HG02981 (cell line): ENCODE data around the gene C16orf96.

ENCODE experiments used
- ATAC-seq: cut with Tn5 transposase; IDR thresholded peaks from one replicate; pipeline ENCODE4 v1.9.1; 2021; ENCODE audit warnings: mild to moderate bottlenecking, moderate library complexity; ENCODE audit not compliant: unreplicated experiment

The C16orf96 gene

DNA sequence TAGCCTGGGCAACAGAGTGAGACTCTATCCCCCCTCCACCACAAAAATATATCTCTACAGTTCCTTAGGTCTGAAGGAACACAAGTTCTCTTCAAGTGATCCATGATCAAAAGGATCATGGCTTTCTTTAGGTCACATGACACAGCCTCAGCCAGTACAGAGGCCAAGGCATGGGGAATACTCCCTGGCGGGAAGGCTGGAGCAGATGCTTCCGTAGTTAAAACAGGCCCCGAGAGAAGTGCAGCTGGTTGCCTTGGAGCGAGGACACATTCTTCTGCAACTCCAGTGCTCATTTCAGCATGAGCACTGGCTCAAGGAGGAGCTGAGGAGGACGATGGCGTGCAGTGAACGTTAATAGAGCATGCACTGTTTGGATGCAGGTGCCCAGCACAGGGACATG lies 31.1 kb upstream of the C16orf96 start:
- no peak for ATAC-seq

- ATAC-seq = no peak
Observed at GRCh38 chr16:4525634-4526277, 30.4 kb upstream of the C16orf96 start.

- ATAC-seq = peak; percentile 50
Observed at GRCh38 chr16:4529085-4530060, 26.8 kb upstream of the C16orf96 start.

DNA sequence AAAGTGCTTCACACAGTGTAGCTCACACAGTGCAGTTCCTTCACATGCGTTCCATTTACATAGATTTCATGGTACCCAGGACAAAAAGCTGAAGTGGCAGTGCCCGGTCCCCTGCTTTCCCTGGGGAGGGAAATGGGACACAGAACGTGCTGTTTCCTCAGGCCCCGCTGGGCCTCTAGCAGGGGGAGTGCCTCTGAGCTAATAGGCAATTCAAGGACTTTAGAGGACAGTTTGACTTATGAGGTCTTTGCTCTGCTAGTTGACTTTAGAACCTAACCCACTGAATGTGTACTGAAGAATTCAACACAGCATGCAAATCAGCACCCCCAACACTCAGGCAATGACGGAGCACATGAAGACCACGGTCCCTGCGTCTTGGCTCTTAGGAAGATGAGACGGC lies 24.3 kb upstream of the C16orf96 start:
- ATAC-seq = no peak

DNA sequence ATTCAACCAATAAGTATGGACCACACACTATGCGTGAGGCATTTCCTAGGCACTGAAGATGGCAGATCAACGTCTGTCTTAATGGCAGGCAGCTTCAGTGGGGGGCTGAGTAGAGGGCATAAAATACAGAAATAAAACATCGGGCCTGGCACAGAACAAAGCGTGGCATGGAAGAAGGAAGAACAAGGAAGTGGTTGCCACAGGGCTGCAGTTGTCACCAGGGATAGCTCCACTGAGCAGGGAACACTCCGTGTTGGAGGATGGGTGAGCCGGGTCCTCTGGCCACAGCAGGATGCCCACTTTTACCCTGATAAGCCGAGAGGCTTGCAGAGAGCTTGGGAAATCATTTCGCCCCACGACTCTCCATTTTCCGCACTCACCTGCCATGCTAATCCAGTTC lies 23.9 kb upstream of the C16orf96 start:
- ATAC-seq = no peak

DNA sequence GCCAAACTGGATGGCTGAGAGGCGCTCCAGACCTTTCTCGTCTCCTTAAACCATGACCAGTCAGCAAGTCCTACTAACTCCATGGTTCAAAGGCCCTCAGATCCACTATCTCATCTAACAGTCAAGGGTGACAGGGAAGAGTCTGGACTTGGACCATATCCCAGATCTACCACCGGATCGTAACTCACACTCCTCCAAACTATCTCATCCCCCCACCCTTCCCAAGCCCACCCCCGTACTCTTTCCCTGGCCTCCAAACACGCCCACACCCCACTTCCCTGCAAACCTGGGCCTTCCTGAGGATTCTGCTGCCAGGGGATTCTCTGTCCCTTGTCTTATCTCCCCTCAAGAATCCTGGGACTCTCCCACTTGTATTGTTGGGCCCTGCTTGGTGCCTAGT lies 22.6 kb upstream of the C16orf96 start:
- ATAC-seq = no peak

- ATAC-seq = no peak
Observed at GRCh38 chr16:4534151-4534790, 21.9 kb upstream of the C16orf96 start.

DNA sequence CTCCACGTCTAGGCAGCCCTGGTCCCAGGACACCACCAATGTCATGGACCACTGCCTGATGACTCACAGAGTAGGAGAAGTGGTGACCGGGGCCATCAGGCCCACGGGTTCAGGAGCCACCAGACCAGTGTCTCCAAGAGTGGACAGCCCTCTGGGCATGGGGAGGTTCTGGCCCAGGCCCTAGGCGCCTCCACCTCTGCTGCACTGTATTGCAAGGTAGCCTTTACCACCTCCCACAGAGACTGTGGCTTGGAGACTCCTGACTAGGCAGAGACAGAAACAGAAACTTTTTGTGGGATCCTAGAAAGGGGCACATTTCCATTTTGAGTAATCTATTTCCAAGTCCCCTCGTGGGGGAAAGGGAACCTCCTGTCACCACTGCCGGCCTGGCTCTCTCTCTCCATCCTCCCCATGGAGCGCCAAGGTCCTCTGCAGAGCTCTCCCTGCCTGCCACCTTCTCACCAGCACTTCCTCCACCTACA lies 20.5 kb upstream of the C16orf96 start:
- ATAC-seq = no peak

- no peak for ATAC-seq
Observed at GRCh38 chr16:4536391-4537106, 19.6 kb upstream of the C16orf96 start.

GRCh38 chr16:4537376-4538343 lies 18.5 kb upstream of the C16orf96 start:
- ATAC-seq = peak; percentile 21

DNA sequence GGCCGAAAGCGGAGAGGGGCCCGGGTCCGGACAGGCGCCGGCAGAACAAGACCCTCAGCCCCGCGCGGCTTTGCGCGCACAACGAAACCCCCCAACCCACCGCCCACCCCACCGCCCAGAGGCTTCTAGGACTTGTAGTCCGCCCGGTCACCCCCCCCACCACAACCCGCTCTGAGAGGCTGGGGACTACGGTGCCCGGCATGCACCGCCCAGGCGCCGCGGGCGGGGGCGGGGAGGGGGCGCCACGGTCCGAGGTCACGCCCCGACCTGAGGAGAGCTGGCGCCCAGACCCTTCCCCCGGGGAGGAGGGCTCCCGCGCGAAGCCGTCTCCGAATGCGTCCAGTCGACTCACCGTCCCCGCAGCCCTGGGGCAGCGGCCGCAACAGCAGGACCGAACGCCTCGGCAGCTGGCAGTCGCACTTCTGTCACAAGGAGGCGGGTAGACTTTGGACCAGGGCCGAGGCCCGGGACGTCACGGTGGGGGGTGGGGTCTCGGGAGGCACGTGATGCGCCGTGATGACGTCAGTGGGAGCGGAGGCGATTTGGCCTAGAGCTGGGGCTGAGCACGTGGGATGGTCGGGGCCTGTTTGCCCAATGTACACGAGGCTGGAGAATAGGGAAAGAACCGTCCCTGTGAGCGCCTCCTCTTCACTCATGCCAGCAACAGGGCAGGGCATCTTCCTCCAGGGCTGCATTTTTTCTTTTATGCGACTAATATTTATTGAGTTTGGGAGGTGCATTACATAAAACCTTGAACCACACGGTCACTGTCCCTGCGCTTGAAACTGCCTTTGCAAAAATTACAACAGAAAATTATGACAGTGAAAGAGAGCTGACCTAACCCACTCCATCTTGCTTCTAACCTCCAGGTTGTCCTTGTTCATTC lies 17.5 kb upstream of the C16orf96 start, which contains the start of gene CDIP1:
Gene CDIP1, minus strand, starts transcription at position 424 of the 886 bp plus-strand sequence. CDS start 24,643 bp downstream, outside the sequence.
- peak; percentile 82 for ATAC-seq

DNA sequence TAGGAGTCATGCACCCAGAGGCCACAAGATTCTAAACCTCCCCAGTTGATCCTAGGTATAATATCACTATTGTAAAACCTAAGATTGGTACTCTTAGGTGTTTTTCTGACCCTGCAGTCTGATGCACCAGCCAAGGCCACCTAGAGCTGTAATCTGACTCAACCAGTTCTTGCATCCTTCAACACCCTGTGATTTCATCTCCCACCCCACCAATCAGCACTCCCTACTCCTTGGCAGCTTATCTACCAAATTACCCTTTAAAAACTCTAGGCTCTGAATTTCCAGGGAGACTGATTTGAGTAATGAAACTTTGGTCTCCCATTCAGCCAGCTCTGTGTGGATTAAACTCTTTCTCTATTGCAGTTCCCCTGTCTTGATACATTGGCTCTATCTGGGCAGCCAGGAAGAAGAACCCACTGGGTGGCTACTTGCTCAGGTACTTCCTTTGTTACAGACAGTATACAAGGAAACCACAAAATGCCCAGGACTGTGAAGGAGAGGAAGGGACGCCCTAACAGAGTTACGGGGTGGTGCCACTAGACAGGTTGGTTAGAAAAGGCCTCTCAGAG lies 16.3 kb upstream of the C16orf96 start:
- no peak for ATAC-seq

DNA sequence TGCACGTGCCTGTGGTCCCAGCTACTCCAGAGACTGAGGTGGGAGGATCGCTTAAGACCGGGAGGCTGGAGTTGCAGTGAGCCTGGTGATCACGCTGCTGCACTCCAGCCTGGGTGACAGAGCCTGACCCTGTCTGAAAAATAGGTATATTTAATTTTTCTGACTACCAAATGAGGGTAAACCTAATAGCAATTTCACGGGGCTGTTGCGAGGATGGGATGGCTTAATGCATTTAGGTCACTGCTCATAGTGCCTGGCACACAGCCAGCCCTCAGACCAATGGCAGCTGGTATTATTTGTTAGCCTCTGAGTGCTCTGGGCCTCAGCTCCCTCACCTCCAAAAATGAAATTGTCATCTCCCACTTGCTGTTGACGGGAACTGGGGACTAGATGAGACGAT lies 11.7 kb upstream of the C16orf96 start:
- no peak for ATAC-seq

- ATAC-seq = no peak
Observed at GRCh38 chr16:4548124-4548523, 8.0 kb upstream of the C16orf96 start.

- ATAC-seq = no peak
Observed at GRCh38 chr16:4550591-4550990, 5.5 kb upstream of the C16orf96 start.

- ATAC-seq = no peak
Observed at GRCh38 chr16:4552541-4552940, 3.6 kb upstream of the C16orf96 start.

DNA sequence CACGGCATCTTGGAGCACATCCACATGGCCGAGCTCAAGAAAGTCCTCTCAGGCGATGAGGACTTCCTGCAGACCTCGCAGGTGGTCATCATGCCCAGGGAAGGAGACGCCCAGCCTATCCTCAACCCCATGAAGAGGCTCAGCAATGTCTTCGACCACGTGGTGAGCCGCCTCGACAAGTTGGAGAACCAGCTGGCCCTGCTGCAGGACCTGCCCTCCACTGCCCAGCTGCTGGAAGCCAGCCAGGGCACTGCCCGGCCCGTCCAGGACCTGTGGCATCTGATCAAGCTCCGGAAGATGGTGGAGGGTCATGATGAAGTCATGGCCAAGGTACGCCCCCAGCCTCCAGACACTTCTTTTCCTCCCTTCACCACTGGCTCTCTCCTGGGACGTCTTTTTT lies 440 bp downstream of the C16orf96 start:
- ATAC-seq = no peak

- ATAC-seq = no peak
Observed at GRCh38 chr16:4557973-4558372, 1.8 kb downstream of the C16orf96 start.
